Spinal cord (tissue), 10 donors: ENCODE data around the gene KBTBD12. TPM values are rescaled to one million over a fixed set of nuclear protein-coding genes. Genes with fewer than 3 reads are reported as not detected.

Source experiments
- DNase-seq, 6 donors: peaks; one replicate each; pipeline versions ENCODE4 v3.0.0 to v3.0.0-alpha.2; 2013 to 2015; ENCODE audit warnings: low spot score in 6 of 6, low read depth in 4 of 6
- H3K27ac ChIP-seq: one replicate; pipeline ENCODE4 v1.5.1; 2013; ENCODE audit warnings: low read depth, low read length, control low read depth
- H3K27me3 ChIP-seq: one replicate; pipeline ENCODE4 v1.6.1; 2013; ENCODE audit warnings: low read length; ENCODE audit not compliant: control insufficient read depth, insufficient read depth
- H3K36me3 ChIP-seq: one replicate; pipeline ENCODE4 v1.6.1; 2013; ENCODE audit warnings: low read length; ENCODE audit not compliant: control insufficient read depth, insufficient read depth
- H3K4me1 ChIP-seq: one replicate; pipeline ENCODE4 v1.6.1; 2013; ENCODE audit warnings: low read length; ENCODE audit not compliant: control insufficient read depth, insufficient read depth
- H3K4me3 ChIP-seq: one replicate; pipeline ENCODE4 v1.5.1; 2013; ENCODE audit warnings: low read depth, low read length, control low read depth
- H3K9me3 ChIP-seq: one replicate; pipeline ENCODE4 v1.6.1; 2013; ENCODE audit warnings: low read length; ENCODE audit not compliant: control insufficient read depth, insufficient read depth
- WGBS: methylation state at CpG from one replicate; pipeline ENCODE4 v1.1.5; 2013; ENCODE audit warnings: missing lambda C conversion rate; ENCODE audit not compliant: insufficient coverage; 5-methylcytosine and 5-hydroxymethylcytosine counted together
- polyA plus RNA-seq, 2 donors: library from polyadenylated mRNA; unstranded; fragments of 120-200 nt; gene quantifications; one replicate each; pipeline ENCODE4 v1.2.1, GENCODE V29; 2013; ENCODE audit not compliant: insufficient read length in 2 of 2
- total RNA-seq, 2 donors: library from RNA; depleted of rRNA in 1 of 2; stranded (reverse); fragments of 120-200 nt in 1 of 2; fragments of >200 nt in 1 of 2; gene quantifications; one replicate each; pipeline versions ENCODE4 v1.2.3 to v1.2.4, GENCODE V29; 2013 to 2014
- donor health status: healthy.

KBTBD12 gene
- total and polyA plus RNA-seq, 4 donors = 0.94 to 1.8 (median 1.2) TPM

- Histone ChIP-seq H3K36me3 (no peaks in the 10 kb centered on the region), H3K27ac (no peak overlapping the region), H3K4me3 (no peak overlapping the region), H3K27me3 (no peaks in the 10 kb centered on the region), H3K9me3 (no peaks in the 10 kb centered on the region), H3K4me1 (no peaks in the 10 kb centered on the region)
- no peak for DNase-seq
- WGBS = 94% methylated on average over 4 of the region's 6 CpGs
Observed at GRCh38 chr3:127975153-127976029, 60.4 kb downstream of the KBTBD12 start.

GRCh38 chr3:127978636-127979035 is 63.6 kb downstream of the KBTBD12 start:
- Histone ChIP-seq H3K4me3 (no peak overlapping the region), H3K9me3 (no peaks in the 10 kb centered on the region), H3K27me3 (no peaks in the 10 kb centered on the region), H3K27ac (no peak overlapping the region), H3K36me3 (no peaks in the 10 kb centered on the region), H3K4me1 (no peaks in the 10 kb centered on the region)
- DNase-seq = no peak
- 95% methylated on average over 2 of the region's 2 CpGs for WGBS

- no peaks in the 10 kb centered on the region for H3K4me1 ChIP-seq
- H3K9me3 ChIP-seq = no peaks in the 10 kb centered on the region
- no peak for DNase-seq
- H3K4me3 ChIP-seq = no peak overlapping the region
- no peaks in the 10 kb centered on the region for H3K27me3 ChIP-seq
- no peaks in the 10 kb centered on the region for H3K36me3 ChIP-seq
- no peak overlapping the region for H3K27ac ChIP-seq
Observed at GRCh38 chr3:127979473-127979872, 64.4 kb downstream of the KBTBD12 start.

GRCh38 chr3:127981097-127981496 is 66.1 kb downstream of the KBTBD12 start:
- H3K36me3 ChIP-seq = no peaks in the 10 kb centered on the region
- no peaks in the 10 kb centered on the region for H3K27me3 ChIP-seq
- H3K4me1 ChIP-seq = no peaks in the 10 kb centered on the region
- DNase-seq = no peak
- H3K9me3 ChIP-seq = no peaks in the 10 kb centered on the region
- H3K4me3 ChIP-seq = no peak overlapping the region
- H3K27ac ChIP-seq = no peak overlapping the region

GRCh38 chr3:127982155-127982554 is 67.1 kb downstream of the KBTBD12 start:
- 80% methylated on average over 1 of the region's 3 CpGs for WGBS
- no peak for DNase-seq
- Histone ChIP-seq H3K27ac (no peak overlapping the region), H3K36me3 (no peaks in the 10 kb centered on the region), H3K9me3 (no peaks in the 10 kb centered on the region), H3K27me3 (no peaks in the 10 kb centered on the region), H3K4me1 (no peaks in the 10 kb centered on the region), H3K4me3 (no peak overlapping the region)

GRCh38 chr3:127984241-127984975 is 69.4 kb downstream of the KBTBD12 start:
- Histone ChIP-seq H3K4me1 (no peaks in the 10 kb centered on the region), H3K9me3 (no peaks in the 10 kb centered on the region), H3K36me3 (no peaks in the 10 kb centered on the region), H3K27ac (no peak overlapping the region), H3K4me3 (no peak overlapping the region), H3K27me3 (no peaks in the 10 kb centered on the region)
- WGBS = 90% methylated on average over 6 of the region's 8 CpGs
- no peak for DNase-seq

- no peak overlapping the region for H3K27ac ChIP-seq
- H3K27me3 ChIP-seq = no peaks in the 10 kb centered on the region
- WGBS = 87% methylated on average over 2 of the region's 4 CpGs
- no peaks in the 10 kb centered on the region for H3K4me1 ChIP-seq
- H3K36me3 ChIP-seq = no peaks in the 10 kb centered on the region
- no peak overlapping the region for H3K4me3 ChIP-seq
- DNase-seq = no peak
- H3K9me3 ChIP-seq = no peaks in the 10 kb centered on the region
Observed at GRCh38 chr3:127985216-127985615, 70.2 kb downstream of the KBTBD12 start.

GRCh38 chr3:127985655-127986225 is 70.7 kb downstream of the KBTBD12 start:
- Histone ChIP-seq H3K4me1 (no peaks in the 10 kb centered on the region), H3K9me3 (no peaks in the 10 kb centered on the region), H3K36me3 (no peaks in the 10 kb centered on the region), H3K4me3 (no peak overlapping the region), H3K27me3 (no peaks in the 10 kb centered on the region), H3K27ac (no peak overlapping the region)
- 94% methylated on average over 13 of the region's 13 CpGs for WGBS
- no peak for DNase-seq

GRCh38 chr3:127986803-127987202 is 71.8 kb downstream of the KBTBD12 start:
- Histone ChIP-seq H3K27ac (no peak overlapping the region), H3K4me1 (no peaks in the 10 kb centered on the region), H3K27me3 (no peaks in the 10 kb centered on the region), H3K36me3 (no peaks in the 10 kb centered on the region), H3K9me3 (no peaks in the 10 kb centered on the region), H3K4me3 (no peak overlapping the region)
- WGBS = 92% methylated on average over 9 of the region's 11 CpGs
- DNase-seq = no peak
